HG02938 (cell line): ENCODE measurements around the gene TTC9.

Source experiments
- ATAC-seq: cut with Tn5 transposase; IDR thresholded peaks from one replicate; pipeline ENCODE4 v1.9.1; 2021; ENCODE audit warnings: mild to moderate bottlenecking, moderate library complexity; ENCODE audit not compliant: unreplicated experiment

Gene TTC9

DNA sequence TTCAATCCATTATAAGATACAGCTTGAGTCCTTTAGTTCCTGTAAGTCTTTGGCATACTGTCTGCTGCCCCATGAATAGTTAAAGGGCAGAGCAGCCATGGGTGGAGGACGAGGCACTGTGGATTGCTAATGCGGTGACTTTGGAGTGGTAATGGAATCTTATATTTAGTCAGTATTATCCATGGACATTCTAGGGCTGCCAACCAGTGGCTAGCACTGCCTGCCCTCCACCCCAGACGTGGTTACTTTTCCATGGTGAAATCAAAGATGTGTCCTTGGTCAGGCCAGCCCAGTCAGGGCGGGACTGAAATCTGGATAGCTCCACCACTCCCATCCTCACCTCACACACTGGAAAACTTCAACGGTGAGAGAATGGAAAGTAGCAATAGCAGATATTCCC, 2.3 kb downstream of the TTC9 start:
- ATAC-seq, result no peak

DNA sequence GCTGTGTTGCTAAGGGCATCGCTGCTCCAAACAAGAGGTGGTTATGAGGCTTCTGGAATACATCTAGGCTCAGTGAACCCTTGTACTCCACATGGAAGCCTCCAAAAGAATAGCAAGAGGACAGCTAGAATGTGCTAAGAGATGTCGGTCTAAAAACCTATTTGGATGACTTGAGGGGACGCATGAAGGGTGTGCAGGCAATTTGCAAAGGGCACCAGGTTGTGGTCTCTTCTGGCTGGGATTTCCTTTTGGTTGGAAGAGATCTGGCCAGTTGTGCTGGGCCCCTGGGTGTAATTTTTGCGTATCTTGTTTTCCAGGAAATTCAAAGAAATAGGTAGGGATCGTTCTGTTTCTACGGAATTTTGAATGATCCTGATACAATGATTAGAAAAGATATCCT, 4.2 kb downstream of the TTC9 start:
- no peak for ATAC-seq

DNA sequence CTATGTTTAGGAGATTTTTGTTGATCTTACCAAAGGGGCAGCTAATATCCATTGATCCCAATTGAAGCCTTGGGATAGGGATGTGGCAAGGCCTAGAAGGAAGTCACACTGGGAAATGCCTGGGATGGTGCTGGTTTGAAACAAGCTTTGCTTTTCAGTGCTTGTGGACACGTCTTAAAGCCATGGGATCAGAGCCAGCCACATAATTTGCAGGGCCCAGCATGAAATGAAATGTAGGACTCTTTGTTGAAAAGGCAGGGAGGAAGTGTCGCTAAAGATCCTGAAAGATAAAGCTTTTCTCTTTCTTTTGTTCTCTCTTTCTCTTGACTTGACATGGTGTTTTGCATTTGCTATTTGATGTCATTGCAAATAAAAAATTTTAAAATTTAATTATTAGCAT, 5.0 kb downstream of the TTC9 start:
- no peak for ATAC-seq

DNA sequence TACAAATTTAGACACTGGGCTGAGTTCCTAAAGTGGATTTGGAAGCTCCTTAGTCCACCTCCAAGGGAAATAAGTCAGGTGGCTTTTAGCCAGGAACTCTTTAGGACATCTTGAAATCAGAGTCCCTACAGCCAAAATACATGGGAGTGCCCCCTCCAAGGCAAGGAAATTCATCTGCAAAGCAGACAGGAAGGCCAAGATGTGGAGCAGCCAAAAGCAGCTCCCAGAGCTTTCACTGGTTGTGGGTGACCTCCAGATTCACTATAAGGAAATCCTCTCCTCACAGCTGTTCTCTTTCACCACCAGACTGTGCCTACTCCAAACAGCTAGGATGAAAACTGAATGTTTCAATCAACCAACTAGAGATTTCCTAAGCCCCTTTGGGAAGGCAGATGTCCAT, 6.6 kb downstream of the TTC9 start:
- ATAC-seq, result no peak

DNA sequence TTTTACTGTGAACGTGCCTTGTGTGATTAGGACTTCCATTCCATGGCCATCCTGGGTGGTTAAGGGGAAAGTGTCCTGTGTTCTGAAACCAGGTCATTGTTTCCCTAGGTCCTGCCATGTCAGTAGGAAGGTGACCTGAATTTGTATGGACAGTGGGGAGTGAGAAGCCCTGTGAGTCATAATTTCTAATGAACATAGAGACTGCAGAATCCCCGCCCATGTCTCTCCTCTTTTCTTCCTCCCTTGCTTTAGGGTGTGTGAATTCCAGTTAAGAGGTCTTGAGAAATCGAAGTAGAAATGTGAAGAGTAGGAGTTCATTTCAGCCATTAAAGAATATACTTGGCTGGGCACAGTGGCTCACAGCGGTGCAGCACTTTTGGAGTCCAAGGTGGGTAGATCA, 8.1 kb downstream of the TTC9 start:
- ATAC-seq, result no peak

DNA sequence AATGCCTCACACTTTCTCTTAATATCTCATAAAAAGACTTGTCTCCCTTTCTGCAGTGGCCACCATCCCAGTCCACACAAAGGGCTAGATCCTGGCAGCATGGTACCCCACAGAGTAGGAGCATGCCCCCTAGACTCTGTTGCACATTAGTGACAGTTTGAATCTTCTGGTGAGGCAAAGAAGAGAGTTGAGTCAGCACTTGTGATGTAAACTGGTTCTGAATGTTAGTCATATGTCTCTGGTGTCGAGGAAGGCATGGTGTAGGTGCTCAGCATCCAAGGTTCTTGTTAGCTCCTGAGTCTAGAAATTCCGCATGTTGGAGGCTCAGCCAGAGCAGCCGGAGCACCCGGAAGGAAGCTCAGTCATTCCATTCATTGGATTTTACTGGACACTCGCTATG, 9.8 kb downstream of the TTC9 start:
- no peak for ATAC-seq

DNA sequence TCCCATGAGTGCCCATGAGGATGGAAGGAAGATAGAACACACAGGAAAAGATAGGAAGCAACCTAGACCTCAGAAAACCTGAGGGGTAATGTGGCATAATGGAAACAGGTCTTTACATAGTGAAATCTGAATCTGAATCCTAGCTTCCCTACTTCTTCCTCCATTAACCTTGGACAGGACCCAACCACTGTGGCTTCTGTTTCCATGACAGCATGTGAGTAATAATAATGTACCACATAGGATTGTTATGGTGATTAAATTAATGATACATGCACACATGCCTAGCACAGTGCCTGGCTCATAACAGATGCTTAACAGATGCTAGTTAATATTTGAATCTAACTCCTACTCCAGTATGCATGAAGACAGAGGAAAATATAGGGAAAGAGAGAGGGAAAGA, 11.2 kb downstream of the TTC9 start:
- ATAC-seq, result no peak

DNA sequence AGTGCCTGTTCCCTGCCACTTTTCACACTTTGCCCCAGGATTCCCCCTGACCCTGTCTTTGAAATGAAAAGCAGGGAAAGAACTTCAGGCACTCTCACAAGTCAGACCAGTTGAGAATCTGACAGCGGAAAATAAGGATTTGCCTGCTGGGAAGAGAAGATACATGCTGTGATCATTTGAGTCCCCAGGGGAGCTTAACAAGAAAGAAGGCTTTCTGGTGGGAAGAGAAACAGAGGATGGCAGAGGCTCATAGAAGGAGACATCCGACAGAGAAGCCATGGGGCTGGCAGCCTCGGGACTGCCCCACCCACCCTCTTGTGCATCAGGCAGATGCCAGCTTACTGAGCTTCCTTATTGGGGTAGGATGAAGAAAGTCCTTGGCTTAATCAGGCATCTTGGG, 11.9 kb downstream of the TTC9 start:
- no peak for ATAC-seq

DNA sequence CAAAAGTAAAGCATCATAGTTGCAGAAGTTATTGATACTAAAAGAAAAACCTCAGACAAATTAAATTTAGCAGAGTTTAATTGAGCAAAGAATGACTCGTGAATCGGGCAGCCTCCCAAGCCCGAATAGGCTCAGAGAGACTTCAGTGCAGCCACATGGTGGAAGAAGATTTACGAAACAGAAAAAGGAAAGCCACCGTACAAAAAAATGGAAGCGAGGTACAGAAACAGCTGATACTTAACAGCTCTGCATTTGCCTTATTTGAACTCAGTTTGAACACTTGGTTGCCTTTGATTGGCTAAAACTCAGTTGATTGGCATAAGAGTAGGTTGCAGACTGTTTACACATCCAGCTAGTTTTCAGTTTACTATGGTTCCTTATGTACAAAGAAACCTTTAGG, 12.9 kb downstream of the TTC9 start:
- ATAC-seq, result no peak

DNA sequence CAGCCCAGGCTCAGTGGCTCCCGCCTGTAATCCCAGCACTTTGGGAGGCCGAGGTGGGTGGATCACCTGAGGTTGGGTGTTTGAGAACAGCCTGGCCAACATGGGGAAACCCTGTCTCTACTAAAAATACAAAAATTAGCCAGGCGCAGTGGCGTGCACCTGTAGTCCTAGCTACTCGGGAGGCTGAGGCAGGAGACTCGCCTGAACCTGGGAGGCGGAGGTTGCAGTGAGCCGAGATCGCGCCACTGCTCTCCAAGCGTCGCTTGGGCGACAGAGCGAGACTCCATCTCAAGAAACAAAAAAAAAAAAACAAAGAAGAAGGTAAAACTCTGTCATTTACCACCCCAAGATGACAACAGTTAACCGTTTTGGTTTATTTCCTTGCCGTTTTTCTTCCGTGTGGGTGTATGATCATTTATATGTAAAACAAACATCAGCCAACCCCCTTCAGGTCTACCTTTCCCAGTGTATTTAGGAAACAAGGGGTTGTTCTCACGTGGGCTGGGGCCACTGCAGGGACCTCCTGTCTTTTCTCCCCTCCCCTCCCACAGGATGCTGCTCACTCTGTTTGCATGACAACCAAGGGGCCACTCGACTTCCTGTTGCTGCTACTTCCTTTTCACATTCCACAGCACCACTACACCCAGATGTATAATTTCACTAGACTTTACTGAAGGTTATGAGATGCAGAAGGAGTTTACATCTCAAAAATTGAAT, 13.6 kb downstream of the TTC9 start:
- peak; percentile 71 for ATAC-seq

DNA sequence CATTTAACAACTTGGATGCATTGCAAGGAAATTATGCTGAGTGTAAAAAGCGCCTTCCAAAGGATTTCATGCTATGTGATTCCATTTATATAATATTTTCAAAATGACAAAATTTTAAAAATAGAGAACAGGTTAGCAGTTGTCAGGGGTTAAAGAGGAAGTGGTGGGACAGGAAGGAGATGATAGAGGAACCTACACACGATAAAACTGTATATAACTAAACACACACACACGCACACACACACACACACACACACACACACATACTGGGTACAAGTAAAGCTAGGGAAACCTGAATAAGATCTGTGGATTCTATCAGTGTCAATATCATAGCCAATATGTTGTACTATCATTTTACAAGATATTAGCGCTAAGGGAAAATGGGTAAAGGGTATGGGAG, 17.2 kb downstream of the TTC9 start:
- ATAC-seq, result no peak

DNA sequence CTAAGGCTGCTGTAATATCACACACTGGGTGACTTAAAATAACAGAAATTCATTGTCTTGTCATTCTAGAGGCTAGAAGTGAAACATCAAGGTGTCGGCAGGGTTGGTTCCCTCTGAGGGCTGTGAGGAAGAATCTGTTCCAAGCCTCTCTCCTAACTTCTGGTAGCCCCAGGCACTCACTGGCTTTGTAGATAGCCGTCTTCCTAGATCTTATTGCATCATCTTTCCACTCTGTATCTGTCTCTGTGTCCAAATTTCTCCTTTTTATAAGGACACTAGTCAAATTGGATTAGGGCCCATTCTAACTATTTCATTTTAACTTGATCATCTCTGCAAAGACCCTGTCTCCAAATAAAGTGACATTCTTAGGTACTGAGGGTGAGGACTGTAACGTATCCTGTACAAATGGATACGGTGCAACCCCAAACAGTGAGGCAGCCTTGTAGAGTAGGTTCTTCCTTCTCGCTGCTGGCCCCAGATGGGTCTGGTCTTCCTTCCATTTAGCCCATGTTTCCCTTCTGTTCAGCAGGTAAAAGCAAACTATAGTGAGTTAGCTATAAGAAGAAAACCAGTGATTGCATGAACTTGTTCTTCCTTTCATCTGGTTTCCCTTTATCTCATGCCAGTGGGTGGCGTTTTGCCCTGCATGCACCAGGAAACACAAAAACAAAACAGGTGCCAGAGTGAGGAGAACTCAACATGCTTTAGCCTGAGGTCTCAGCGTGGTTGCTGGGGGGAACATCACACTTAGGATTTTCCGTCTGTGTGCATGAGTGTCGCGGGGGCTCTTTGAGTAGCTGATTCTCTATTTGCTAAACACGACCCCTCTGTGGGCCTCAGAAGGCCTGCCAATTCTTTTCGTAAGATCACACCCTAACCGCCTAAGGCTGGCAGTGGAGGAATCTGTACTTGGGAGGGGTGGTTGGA, 19.5 kb downstream of the TTC9 start:
- ATAC-seq, result no peak

DNA sequence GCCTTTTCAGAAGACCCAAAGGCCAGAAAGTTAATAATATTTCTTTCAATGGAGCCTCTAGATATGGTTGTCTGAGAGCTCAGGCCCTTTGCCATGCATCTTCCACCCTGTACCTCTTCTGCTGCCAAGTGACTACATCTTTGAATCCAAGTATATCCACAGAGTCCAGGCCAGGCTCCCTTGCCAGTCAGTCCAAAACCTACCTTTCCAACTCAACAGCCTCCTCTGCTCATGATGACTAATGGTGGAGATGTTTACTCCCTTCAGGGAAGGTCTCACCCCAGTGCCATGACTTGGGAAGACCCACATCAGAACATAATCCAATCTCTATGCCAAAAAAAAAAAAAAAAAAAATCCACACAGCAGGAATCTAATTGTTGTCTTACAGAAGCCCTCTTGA, 20.4 kb downstream of the TTC9 start:
- no peak for ATAC-seq

DNA sequence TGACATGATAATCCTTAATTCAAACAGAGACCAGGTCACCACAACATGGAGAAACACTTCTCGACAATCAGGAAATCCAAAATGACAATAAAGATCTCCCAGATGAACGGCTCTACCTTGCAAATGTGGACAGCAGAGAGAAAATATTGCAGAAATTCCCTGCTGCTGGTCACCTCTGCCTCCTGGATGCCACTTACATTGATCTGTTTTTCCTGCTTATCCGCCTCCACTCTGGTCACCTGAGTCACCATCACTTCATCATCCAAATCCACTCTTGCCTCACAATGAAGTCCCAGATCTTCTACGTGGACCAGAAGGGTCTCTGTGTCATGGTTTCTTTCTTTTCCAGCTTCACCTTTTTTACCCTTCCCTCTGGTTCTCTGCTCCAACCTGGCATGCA, 21.1 kb downstream of the TTC9 start:
- no peak for ATAC-seq

DNA sequence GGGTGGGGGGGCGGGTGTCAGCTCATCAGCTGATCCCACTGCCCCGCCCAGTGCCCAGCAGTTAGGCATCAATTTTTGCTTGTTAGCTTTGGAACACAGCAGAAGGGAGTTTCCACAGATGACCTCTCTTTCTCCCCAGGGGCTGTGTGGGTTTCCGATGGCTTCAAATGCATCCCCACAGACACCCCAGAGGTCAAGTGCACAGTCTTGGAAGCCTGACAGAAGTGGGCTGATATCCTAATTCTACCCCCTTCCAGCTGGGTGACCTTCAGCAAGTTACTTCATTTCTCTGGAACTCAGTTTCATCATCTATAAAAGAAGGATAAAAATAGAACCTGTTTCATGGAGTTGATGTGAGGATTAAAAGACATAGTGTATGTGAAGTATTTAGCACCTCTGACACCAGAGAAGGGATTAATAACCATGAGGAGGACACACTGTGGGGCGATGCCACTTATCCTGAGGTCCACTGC, 22.0 kb downstream of the TTC9 start:
- ATAC-seq, result peak; percentile 39

DNA sequence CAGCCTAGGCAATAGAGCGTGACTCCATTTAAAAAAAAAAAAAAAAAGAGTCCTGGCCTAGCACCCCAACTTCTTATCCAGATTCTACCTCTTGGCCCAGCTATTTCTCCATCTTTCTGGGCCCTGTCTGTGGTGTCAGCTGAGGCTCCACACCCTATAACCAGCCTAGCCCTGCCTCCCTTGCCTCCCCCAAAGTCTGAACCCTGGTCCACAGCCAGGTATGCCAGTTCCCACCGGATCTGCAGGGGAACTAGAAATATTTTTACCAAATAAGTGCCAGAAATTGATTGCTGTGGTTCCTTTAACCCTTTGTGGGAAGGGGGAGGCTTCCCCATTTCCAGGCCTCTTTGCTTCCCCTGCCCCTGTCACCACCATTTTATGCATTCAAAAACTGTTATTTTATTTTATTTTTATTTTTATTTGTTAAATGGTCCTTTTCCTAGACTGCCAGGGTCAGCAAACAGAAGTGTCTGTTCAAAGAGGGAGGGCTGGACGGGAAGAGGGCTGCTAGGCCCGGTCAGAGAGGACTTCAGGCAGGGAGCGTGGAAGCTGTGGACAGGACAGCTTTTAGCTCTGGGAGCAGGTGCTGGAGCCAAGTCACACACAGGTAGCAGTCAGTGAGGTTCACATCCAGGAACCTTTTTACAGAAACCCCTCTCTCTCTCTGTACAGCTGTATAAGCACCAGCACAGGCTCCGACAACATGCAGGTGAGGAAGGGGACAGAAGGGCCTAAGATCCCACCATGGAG, 23.2 kb downstream of the TTC9 start:
- ATAC-seq, result no peak

DNA sequence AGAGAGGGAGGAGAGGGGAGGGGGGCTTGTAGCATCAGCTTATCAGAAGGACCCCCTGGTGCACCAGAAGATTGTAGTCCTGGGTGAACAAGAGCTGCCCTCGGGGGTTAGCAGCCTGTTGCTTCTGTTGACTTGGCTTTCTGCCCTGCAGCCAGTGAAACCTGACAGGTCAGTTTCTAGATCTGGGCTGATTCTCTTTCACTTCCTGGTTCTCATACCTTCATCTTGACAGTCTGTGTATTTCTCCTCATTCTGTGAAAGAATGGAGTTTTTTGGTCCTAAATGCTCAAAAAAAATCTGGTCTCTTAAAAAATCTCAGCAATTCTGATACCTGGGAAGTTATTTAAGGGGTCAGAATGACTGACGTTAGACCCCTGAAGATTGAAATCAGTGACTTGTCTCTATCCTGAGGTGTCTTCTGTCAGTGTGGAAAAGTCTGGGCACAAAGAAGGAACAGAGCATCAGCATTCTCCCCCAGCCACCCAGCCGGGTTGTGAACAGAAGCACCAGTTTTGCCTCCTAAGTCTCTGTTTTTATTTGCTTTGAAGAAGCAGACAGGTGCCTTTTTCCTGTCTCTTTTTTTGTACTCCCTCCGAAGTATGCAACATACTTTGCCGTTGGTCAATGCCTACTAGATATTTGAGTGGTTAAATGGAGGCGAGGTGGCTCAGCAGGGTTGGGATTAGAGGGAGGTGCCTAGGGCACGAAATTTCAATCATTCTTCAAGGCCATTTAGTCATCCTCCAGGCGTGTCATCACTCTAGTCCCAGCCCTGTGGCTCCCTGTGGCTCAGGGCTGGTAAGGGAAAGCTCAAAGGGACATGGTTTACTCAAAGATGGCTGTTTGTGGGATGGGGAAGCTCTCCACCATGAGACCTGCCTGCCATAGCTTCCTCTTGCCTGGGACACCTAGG, 24.0 kb downstream of the TTC9 start:
- ATAC-seq, result peak; percentile 46

DNA sequence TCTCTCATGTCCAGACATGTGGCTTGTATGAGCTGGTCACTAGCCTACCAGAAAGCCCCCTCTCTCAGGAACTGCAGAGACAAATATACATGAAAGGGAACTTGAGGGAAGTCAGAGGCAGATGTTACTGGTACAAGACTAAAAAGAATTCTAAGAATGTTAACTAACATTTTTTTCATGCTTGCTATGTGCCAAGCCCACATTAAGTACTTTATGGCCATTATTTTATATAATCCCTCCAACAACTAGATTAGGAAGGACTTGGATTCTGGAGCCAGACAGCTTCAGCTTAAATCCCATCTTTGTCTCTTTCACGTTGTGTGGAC, 24.6 kb downstream of the TTC9 start:
- ATAC-seq, result no peak

DNA sequence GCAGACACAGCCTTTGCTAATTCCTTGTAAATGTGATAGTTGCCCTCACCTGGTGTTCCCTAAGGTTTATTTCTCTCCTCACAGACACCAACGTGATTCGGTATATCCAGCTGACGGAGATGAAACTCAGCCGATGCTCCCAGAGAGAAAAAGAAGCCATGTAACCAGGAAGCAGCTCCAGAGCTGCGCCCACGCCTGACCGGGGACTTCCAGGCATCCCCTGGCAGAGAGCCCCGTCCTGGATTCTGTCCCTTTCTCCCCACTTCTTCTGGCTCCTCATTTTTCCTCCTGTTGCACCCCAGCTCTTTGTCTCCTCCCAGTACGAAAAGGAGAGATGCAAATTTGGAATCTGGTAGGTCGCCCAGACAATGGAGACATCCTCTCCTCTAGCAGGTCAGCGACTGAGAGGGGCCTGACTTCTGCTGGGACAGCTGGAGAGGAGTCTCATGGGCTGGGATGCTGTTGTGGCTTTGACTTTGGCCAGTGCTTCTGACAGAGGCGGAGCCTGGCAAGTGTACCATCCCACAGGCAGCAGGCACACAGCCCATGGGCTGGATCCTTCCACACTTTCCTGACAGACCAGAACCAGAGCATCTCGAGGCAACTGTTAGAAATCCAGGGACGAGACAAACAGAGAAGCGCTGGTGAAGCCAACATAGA, 29.4 kb downstream of the TTC9 start:
- no peak for ATAC-seq
